ENCODE results near the gene SUSD3.

Gene SUSD3

DNA sequence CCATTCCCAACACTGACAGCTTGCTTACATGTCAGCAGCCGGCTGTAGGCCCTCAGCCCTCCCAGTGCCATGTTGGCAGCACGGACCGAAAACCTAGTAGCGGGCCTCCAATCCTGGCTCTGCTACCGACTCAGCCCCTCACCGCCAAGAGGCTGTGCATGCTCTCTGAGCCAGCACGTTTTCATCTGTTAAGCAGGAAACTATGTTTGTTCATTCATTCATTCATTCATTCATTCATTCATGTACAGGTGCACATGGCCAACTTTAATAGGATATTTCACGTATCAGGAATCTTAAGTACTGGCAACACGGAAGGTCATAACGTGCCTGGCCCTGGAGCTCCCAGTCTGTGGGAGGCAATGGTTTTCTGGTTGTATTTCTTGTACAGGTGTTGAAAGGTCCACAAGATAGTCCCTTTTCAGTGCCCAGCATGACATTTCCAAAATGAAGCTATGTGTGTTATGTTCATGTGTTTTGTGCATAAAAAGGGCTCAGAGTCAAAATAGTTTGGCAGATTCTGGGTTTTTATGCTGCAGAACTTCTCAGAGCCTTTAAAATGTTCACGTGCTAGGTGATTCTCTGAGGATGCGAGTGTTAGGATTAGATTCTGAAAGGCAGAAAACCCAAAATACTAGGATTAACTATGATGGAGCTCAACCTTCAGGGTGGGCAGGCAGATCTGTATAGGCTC is 17.7 kb downstream of the SUSD3 start:
- Mint-ChIP-seq H3K27ac (peak overlapping the region in 1 of 2 donors; percentile 48), H3K4me3 (no peak overlapping the region), H3K9me3 (no peaks in the 10 kb centered on the region), H3K27me3 (no peaks in the 10 kb centered on the region), H3K4me1 (peaks cover 76% of the 10 kb centered on the region)
- DNase-seq (no peak), ATAC-seq (no peak)

DNA sequence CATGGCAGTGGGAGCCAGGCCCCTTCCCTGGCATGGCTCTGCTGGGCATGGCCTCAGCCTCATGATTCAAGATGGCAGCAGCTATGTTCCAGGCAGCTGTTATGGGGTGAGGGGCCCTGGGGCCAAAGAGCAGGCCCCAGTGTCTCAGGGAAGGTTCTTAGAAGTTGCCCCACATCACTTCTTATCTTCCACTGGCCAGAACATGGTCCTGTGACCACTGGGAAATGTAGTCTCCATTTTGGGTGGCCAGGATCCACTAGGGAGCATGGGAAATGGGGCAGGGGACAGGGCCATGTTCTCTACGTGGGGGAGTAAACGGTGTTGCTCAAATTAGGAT is 18.3 kb downstream of the SUSD3 start:
- no peak for DNase-seq
- Mint-ChIP-seq H3K4me3 (no peak overlapping the region), H3K27me3 (no peaks in the 10 kb centered on the region), H3K27ac (peak overlapping the region in 1 of 2 donors; percentile 48), H3K9me3 (no peaks in the 10 kb centered on the region), H3K4me1 (peaks cover 76% of the 10 kb centered on the region)
- ATAC-seq = no peak

DNA sequence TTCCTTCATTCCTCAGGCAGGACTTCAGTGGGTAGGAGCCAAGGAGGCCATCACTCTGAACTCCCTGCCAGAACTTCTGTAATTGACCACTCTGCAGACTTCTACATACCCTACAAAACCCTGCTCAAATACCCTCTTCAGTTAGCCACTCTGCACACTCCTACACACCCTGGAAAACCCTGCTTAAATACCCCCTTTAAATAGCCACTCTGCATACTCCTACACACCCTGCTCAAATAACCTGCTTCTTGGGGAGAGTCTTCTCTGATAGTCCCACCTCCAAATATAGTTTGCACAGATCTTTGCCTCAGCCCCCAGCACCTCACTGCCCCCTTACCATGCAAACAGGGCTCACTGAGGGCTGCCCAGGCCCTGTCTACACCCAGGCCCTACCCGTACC is 18.9 kb downstream of the SUSD3 start:
- Mint-ChIP-seq H3K27ac (peak overlapping the region in 1 of 2 donors; percentile 55), H3K4me3 (no peak overlapping the region), H3K4me1 (peaks cover 76% of the 10 kb centered on the region), H3K27me3 (no peaks in the 10 kb centered on the region), H3K9me3 (no peaks in the 10 kb centered on the region)
- DNase-seq (no peak), ATAC-seq (peak; percentile 35)

DNA sequence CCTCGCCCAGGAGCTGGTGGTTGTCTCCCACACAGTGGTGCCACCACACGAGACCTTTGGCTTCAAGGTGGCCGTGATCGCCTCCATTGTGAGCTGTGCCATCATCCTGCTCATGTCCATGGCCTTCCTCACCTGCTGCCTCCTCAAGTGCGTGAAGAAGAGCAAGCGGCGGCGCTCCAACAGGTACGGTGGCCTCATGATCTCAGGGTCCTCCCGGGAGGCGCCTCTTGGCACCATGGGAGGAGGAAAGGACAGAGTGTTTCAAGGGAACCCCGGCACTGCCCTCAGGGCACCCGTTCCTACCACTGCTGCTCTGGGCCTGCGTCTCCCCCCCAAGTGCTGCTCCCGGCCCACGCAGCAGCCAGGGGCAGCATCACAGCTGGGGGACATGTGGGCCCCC is 19.3 kb downstream of the SUSD3 start:
- H3K4me1 Mint-ChIP-seq = peaks cover 76% of the 10 kb centered on the region
- ATAC-seq (no peak), DNase-seq (no peak)
- no peak overlapping the region for H3K4me3 Mint-ChIP-seq
- H3K27ac Mint-ChIP-seq = peak overlapping the region in 1 of 2 donors; percentile 55
- H3K9me3 Mint-ChIP-seq = no peaks in the 10 kb centered on the region
- H3K27me3 Mint-ChIP-seq = no peaks in the 10 kb centered on the region

DNA sequence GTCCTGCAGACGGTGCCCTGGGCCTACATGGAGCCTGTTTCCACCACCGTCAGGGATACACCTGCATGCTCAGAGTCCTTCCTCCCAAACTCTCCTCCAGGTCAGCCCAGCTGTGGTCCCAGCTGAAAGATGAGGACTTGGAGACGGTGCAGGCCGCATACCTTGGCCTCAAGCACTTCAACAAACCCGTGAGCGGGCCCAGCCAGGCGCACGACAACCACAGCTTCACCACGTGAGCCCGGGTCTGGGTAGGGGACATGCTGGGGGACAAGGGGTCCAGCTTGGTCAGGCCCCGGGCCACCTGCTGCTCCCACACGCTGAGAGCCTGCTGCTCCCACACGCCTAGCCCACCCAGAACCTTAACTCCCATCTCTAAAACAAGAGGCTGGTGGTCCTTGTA is 20.9 kb downstream of the SUSD3 start:
- Mint-ChIP-seq H3K27ac (no peak overlapping the region), H3K4me1 (peaks cover 80% of the 10 kb centered on the region), H3K27me3 (no peaks in the 10 kb centered on the region), H3K4me3 (no peak overlapping the region), H3K9me3 (peaks cover 0 to 4% of the 10 kb centered on the region in 2 donors)
- ATAC-seq = no peak
- DNase-seq = no peak

DNA sequence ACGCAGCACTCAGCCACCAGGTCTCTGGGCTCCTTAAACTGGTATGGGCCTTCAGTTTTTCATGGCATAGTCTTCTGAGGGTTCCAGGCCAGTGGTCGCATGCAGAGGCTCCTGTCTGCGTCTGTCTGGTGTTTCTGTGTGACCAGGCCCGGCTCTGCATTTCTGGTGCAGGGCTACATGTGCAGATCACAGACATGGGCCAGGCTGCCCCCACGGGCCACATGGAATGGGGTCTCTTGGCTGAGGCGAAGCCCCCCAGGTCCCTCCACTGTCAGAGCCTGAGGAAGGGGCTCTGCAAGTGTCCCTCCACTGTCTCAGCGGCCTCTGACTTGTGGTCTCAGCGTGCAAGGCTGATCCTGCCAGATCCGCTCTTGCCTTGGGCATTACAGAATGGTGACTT is 21.9 kb downstream of the SUSD3 start:
- no peak overlapping the region for H3K4me3 Mint-ChIP-seq
- peaks cover 0 to 4% of the 10 kb centered on the region in 2 donors for H3K9me3 Mint-ChIP-seq
- peaks cover 71% of the 10 kb centered on the region for H3K4me1 Mint-ChIP-seq
- no peak for DNase-seq
- H3K27me3 Mint-ChIP-seq = no peaks in the 10 kb centered on the region
- no peak overlapping the region for H3K27ac Mint-ChIP-seq
- ATAC-seq = no peak

DNA sequence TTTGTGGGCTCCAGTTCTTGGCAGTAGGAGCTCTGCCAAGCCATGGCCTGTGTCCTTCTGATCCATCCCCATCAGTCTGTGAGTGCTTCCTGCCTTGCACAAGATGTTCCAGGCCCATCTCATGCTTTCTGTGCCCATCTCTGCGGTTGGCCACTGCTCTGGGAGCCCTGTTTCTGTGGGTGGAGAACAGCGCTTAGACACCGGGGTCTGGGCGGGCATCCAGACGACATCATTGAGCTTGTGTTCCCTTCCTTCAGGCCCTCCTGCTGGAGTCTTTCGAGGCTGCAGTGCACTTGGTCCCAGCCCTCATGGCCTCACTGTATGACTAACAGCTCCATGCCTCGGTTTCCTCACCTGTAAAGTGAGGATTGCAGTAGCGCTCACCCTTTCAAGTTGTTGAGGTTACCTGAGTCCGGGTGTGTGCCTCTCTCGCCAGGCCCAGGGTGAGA is 22.6 kb downstream of the SUSD3 start:
- peaks cover 66% of the 10 kb centered on the region for H3K4me1 Mint-ChIP-seq
- no peak overlapping the region for H3K27ac Mint-ChIP-seq

DNA sequence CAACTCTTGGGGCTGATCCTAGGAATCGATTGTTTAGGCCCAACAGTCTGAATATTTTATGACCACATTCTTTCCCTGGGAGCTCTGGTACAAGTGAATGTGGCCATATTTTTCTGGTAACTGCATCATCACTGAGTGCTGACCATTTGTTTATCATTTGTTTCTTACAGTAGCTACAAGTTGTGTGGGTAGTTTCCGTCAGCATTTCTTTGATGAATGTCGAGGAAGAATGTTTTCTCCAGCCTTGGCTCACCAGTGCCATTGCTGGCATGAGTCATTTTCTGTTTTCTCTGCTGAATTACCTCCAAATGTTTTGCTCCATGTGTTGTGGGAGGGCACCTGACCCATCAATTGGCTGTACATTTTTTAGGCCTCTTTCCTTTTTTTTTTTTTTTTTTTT is 23.4 kb downstream of the SUSD3 start:
- Mint-ChIP-seq H3K9me3 (peaks cover 5 to 9% of the 10 kb centered on the region in 2 donors), H3K4me3 (no peak overlapping the region), H3K4me1 (peaks cover 64% of the 10 kb centered on the region), H3K27ac (no peak overlapping the region), H3K27me3 (no peaks in the 10 kb centered on the region)
- DNase-seq (no peak), ATAC-seq (no peak)

More for the DNA sequence above, 22.6 kb downstream of the SUSD3 start:
- Mint-ChIP-seq H3K4me3 (no peak overlapping the region), H3K9me3 (peaks cover 5 to 9% of the 10 kb centered on the region in 2 donors), H3K27me3 (no peaks in the 10 kb centered on the region)
- DNase-seq = no peak
- ATAC-seq = no peak

DNA sequence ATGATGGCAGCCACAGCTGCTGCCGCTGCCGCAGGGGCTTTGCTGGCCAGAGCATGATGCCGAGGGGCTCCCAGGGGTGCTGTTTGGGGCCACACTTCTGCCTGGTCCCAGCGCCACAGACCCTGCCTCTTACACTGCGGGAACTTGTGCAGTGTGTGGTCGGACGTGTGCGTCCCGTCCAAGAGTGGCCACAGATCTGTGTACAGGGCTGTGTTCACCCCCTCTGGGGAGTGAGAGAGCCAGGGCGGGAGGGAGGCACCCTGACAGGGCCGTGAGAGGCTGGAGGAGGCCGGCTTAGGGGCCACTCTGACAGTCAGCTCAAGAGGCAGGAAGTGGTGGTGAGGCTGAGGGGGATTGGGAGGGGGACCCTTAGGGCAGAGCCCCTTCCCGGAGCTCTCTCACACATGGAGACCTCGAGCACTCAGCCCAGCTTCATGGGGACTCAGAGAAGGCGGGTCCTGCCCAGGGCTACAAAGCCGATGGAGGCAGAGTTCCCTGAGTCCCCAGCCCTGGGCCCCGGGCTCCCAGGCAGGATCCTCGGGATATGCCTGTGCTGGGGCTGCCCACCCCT is 24.4 kb downstream of the SUSD3 start:
- ATAC-seq = peak; percentile 70
- peak overlapping the region; percentile 26 to 48 for H3K4me3 Mint-ChIP-seq
- H3K27me3 Mint-ChIP-seq = no peaks in the 10 kb centered on the region
- H3K4me1 Mint-ChIP-seq = peaks cover 60% of the 10 kb centered on the region
- H3K9me3 Mint-ChIP-seq = peaks cover 5 to 9% of the 10 kb centered on the region in 2 donors
- no peak for DNase-seq
- H3K27ac Mint-ChIP-seq = peak overlapping the region; percentile 96 to 98

DNA sequence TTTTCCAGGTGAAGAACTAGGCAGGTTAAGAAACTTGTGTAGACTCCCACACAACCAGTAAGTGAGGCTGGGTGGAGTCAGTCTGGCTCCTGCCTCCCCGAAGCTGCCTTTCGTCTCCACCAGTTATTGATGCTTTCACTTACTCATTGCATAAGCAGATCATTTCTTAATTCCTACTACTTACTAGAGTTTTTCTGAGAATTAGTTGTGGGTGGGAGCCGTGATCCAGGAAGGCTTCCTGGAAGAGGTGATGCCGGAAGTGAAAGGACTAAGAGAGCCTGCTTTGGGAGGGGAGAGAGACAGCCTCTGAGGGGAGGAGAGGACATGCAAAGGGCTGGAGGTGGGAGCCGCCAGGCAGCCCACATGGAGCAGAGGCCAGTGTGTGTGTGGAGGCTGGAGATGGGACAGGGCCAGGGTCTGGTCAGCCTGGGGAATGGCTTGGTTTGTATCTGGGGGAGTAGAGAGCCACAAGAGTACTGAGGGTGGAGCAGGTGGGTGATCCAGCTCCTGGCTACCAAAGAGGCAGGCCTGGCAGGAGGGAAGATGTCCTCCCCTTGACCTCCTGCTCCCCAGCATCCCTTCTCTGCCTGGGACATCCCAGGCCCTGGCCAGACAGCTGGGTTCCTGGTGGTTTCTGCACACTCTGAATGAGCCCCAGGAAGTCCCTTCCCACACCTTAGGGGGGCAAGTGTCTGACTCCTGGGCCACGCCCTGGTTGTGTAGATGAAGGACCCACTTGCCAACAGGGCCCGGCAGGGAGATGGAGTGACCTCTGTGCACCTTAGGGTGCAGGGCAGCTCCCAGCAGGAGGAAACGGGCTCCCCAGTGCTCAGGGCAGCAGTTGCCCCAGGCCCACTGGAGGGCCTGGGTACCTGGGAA is 25.3 kb downstream of the SUSD3 start:
- Mint-ChIP-seq H3K27ac (peak overlapping the region; percentile 96 to 98), H3K4me1 (peaks cover 67% of the 10 kb centered on the region), H3K9me3 (peaks cover 5 to 9% of the 10 kb centered on the region in 2 donors), H3K4me3 (peak overlapping the region; percentile 65 to 73), H3K27me3 (no peaks in the 10 kb centered on the region)
- DNase-seq (peak in 1 of 2 donors; percentile 55), ATAC-seq (peak; percentile 82)

DNA sequence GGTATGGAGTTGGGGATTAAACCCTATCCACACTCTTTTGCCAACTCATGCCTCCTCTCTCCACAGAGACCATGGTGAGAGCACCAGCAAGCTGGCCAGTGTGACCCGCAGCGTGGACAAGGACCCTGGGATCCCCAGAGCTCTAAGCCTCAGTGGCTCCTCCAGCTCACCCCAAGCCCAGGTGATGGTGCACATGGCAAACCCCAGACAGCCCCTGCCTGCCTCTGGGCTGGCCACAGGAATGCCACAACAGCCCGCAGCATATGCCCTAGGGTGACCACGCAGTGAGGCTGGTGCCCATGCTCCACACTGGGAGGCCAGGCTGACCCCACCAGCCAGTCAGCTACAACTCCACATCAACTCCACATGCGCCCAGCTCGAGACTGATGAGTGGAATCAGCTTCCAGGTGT is 26.0 kb downstream of the SUSD3 start:
- H3K27ac Mint-ChIP-seq = no peak overlapping the region
- peaks cover 5 to 9% of the 10 kb centered on the region in 2 donors for H3K9me3 Mint-ChIP-seq
- no peaks in the 10 kb centered on the region for H3K27me3 Mint-ChIP-seq
- H3K4me1 Mint-ChIP-seq = peaks cover 73% of the 10 kb centered on the region
- no peak overlapping the region for H3K4me3 Mint-ChIP-seq
- no peak for DNase-seq
- ATAC-seq = no peak

DNA sequence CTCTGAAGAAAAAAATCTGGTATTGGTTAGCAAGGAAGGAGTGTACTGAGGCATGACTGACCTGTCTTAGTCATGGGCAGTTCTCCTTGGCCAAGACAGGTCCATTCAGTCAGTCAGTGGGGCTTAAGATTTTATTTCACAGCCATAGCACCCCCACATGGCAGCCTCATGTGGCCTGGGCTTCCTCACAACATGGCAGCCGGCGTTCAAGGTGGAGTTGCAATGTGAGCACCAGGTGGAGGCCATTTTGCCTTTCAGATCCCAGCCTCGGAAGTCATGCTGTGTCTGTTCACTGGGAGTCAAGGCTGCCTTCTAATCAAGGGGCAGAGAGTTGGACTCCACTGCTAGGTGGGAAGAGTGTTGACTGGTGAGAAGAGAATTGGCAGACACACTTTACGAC is 27.2 kb downstream of the SUSD3 start:
- no peak overlapping the region for H3K27ac Mint-ChIP-seq
- no peaks in the 10 kb centered on the region for H3K27me3 Mint-ChIP-seq
- H3K4me3 Mint-ChIP-seq = no peak overlapping the region
- peaks cover 5 to 14% of the 10 kb centered on the region in 2 donors for H3K9me3 Mint-ChIP-seq
- DNase-seq = no peak
- H3K4me1 Mint-ChIP-seq = peaks cover 76% of the 10 kb centered on the region
- no peak for ATAC-seq

DNA sequence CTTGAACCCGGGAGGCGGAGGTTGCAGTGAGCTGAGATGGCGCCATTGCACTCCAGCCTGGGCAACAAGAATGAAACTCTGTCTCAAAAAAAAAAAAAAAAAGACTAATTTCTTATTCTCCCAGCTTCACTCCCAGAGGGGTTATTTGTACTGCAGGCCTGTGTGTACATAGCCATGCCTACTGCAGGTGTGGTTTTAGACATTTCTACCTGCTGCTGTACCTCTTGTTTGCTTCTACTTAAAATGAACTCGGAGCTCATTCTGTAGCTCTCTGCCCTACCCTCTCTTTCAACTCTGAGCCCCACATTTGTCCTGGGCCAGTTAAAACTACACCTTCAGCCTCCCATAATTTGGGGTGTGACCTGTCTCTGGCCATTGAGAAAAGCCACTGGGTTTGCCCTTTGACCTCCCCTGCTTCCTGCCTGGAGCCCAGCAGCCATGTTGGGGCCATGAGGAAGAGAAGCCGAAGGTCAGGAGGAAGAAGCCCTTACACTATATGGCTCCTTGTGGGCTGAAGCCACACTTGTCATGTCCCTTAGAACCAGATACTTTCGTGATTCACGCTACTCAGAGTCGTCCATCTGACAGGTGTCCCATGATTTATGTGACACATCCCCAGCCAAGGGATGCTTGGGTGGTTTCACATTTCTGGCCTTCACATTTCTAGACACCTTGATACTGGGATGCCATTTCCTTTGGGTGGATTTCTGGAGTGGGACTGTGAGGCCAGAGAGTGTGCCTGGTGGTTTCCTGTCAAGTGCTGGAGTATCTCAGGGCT is 28.1 kb downstream of the SUSD3 start:
- Mint-ChIP-seq H3K27ac (no peak overlapping the region), H3K4me3 (no peak overlapping the region), H3K9me3 (peaks cover 14 to 21% of the 10 kb centered on the region in 2 donors), H3K4me1 (peaks cover 76% of the 10 kb centered on the region), H3K27me3 (no peaks in the 10 kb centered on the region)
- ATAC-seq (no peak), DNase-seq (no peak)

DNA sequence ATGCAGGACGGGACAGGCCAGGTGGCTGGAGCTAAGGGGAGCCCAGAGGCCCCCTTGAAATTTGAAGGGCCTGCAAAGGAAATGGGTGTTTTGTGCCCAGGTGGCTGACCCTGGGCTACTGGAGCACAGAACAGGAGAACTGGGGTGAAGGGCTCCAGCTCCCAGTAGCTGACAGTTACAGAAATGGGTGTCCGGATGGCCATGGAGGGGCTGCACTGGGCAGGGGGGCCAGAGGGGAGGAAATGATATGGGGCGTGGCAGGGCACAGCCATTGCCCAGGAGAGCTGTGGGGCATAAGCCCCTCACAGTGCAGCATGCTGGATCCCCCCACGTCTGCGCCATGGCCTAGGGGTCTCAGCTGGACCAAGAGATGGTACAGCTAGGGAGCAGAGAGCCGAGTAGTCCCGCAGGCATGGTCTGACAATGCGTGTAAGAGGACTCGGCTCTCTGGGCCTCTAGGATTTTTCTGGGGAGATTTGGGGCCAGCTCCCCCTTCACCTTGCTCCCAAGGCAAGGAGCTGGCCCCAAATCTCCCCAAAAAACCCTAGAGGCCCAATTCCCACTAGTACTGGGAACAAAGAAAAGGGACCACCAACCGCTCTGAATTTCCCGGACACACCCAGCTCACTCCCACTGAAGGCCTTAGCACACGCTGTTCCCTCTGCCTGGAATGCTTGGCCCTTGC is 29.6 kb downstream of the SUSD3 start:
- Mint-ChIP-seq H3K9me3 (peaks cover 21% of the 10 kb centered on the region in 2 donors), H3K4me1 (peaks cover 76% of the 10 kb centered on the region), H3K27me3 (no peaks in the 10 kb centered on the region), H3K4me3 (no peak overlapping the region), H3K27ac (peak overlapping the region in 1 of 2 donors; percentile 77)
- DNase-seq (no peak), ATAC-seq (no peak)

DNA sequence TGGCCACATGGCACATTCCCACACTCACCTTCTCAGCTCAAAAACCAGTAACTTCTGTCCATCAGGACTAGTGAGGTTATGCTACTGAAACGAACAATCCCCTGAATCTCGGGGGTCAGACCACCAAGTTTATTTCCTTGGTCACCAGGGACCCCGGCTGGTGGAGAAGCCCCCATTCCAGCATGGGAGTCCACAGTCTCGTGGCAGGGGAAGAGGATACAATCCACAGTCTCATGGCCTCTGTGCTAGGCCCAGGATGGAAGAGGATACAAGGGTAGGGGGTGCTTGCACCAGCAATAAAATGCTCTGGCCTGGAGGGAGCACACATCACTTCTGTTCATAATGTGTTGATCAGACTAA is 30.1 kb downstream of the SUSD3 start:
- no peak overlapping the region for H3K4me3 Mint-ChIP-seq
- ATAC-seq (no peak), DNase-seq (no peak)
- H3K4me1 Mint-ChIP-seq = peaks cover 76% of the 10 kb centered on the region
- H3K27me3 Mint-ChIP-seq = no peaks in the 10 kb centered on the region
- H3K27ac Mint-ChIP-seq = no peak overlapping the region
- peaks cover 18 to 21% of the 10 kb centered on the region in 2 donors for H3K9me3 Mint-ChIP-seq
